Subcutaneous adipose tissue (tissue), 4 donors: ENCODE results near the gene EDN2. TPM values are rescaled to one million over a fixed set of nuclear protein-coding genes. Genes with fewer than 3 reads are reported as not detected.

Experiments
- CTCF ChIP-seq: fragments of 450-650 bp; IDR thresholded peaks from one replicate; pipeline ENCODE4 v1.5.1; 2016; ENCODE audit warnings: low read depth, mild to moderate bottlenecking, control low read depth, antibody characterized with exemption, moderate library complexity
- total RNA-seq, 4 donors: library from RNA; depleted of rRNA; stranded (reverse); fragments of >200 nt; gene quantifications; one replicate each; pipeline ENCODE4 v1.1.0, GENCODE V29; 2016

The EDN2 gene
- total RNA-seq, 4 donors from 2014 or later, result 1.1 TPM; not detected in 3

- TF ChIP-seq CTCF, result no peak
Observed at GRCh38 chr1:41446851-41447610, 37.5 kb downstream of the EDN2 start.

- TF ChIP-seq CTCF, result no peak
Observed at GRCh38 chr1:41444785-41445184, 39.7 kb downstream of the EDN2 start.

GRCh38 chr1:41444246-41444645 is 40.2 kb downstream of the EDN2 start:
- TF ChIP-seq CTCF, result no peak

- no peak for TF ChIP-seq CTCF
Observed at GRCh38 chr1:41442697-41443251, 41.7 kb downstream of the EDN2 start.

GRCh38 chr1:41440321-41441085 is 44.0 kb downstream of the EDN2 start:
- no peak for TF ChIP-seq CTCF

- no peak for TF ChIP-seq CTCF
Observed at GRCh38 chr1:41439234-41439633, 45.2 kb downstream of the EDN2 start.

GRCh38 chr1:41438711-41439110 is 45.8 kb downstream of the EDN2 start:
- no peak for TF ChIP-seq CTCF
